HG02870 (cell line): ENCODE results near the gene OR6X1.
"Not testable (repeated sequence)": the region's sequence is repeated elsewhere in the genome, so short reads cannot be mapped to it uniquely, and the experiment has no call there.

Experiments
- ATAC-seq: cut with Tn5 transposase; IDR thresholded peaks from one replicate; pipeline ENCODE4 v1.9.1; 2021; ENCODE audit warnings: mild to moderate bottlenecking, moderate library complexity; ENCODE audit not compliant: unreplicated experiment

OR6X1 gene

DNA sequence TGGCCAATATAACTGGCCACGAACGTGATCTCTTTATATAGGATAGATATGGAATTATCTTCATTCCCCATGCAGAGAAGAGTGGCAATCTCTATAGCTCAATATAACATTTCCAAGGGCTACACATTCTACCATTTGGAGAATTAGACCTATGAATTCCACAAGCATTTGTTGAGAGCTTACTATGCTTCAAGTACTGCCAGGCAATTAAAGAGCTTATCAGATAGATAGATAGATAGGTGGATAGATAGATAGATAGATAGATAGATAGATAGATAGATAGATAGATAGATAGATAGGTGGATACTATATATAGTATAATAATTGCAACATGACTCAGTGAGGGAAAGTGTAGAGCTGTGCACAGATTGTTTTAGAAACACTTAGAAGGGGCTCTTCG, 1.5 kb upstream of the OR6X1 start:
- no peak for ATAC-seq

DNA sequence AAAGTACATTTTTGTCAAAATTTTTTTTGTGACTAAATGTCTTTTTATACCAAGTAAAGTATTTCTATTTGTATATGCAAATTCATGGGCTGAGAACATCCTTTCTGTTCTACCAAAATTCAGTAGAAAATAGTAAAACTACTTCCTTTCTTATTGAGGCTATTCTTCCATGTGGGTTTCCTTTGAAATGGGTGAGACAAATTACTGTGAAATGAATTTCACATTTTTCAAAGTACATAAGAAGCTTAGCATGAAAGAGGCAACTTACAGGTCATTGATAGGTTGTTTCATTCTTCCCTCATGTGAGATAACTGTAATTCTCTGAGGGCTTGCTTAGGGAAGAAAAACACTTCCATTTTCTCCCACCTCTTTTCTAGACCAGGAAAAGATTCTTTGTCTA, 1.0 kb upstream of the OR6X1 start:
- no peak for ATAC-seq

DNA sequence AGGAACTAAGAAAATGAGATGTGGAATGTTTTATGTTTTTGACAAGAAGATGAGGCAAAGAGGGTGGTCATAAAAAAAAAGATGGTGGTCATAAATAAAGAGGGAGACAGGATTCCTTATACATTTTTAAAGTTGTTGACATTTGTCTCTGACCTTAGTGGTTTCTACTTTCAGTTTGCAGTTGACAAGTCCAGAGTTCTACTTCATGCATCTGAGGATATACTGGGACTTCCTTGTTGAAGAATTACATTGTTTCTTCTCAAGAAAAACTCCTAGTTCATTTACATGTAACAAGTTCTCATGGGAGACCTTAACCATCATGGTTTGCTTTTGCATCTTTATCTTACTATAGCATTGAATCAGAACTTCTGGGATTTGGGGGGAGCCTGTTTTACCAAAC, 1.2 kb downstream of the OR6X1 start:
- ATAC-seq = peak; percentile 58

DNA sequence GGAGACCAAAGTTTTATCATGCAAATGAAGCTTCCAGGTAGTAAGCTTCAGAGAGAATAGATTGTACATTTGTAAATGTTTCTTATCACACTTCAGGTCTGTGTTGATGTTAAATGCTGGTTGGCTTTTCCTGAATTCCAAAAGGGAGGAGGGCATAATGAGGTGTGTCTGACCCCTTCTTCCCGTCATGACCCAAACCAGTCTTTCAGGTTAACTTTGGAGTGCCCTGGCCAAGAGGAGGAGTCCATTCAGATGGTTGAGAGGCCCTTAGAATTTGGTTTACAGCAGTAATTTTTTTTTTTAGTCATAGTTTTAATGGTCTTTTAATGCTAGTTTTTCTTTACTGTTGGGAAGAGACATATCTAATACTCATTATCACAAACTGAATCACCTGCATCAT, 2.5 kb downstream of the OR6X1 start:
- no peak for ATAC-seq

DNA sequence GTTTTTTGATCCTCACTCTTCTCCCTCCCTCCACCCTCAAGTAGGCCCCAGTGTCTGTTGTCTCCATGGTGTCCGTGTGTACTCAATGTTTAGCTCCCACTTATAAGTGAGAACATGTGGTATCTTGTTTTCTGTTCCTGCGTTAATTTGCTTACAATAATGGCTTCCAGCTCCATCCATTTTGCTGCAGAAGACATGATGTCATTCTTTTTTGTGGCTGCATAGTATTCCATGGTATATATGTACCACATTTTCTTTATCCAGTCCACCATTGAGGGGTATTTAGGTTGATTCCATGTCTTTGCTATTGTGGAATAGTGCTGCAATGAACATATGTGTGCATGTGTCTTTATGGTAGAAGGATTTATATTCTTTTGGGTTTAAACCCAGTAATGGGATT, 6.0 kb downstream of the OR6X1 start:
- ATAC-seq = not testable (repeated sequence)

DNA sequence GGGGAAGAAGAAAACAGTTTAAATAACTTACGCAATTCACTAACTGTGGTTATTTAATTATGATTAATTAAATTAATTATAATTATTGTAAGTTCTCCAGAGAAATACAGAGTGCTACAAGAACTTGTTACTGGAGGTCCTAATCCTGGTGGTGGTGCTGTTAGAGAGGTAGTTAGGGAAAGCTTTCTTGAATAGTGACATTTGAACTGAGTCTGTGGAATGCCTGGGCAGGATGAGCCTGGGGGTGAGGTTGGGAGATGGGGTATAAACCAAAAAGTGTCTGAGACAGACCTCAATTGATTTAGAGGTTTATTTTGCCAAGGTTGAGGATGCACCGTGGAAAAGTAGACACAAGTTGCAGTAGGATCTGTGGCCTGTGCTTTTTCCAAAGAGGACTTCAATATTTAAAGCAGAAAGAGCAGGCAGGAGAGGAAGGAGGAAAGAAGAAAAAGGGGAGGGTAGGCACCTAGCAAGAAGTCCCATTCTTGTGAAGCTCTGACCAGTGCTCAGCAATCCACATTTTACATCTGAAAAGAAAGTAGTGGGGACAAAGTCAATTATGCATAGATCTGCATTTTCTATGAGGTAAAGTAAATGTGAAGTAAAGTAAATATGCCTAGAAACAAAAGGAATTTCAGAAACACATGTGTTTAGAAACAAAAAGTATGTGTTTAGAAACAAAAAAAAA, 8.4 kb downstream of the OR6X1 start:
- no peak for ATAC-seq

DNA sequence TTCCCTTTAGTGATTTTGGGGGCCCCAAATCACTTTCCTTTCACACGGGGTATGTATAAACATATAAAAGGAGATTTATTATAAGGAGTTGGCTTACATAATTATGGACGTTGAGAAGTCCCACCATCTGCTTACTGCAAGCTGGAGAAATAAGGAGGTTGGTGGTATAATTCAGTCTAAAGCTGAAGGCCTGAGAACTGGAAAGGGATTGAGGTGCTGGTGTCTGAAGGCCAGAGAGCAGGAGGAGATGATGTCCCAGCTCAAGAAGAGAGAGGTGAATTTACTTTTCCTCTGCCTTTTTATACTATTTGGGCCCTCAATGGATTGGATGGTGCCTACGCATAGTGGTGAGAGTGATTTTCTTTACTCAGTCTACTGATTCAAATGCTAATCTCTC, 11.6 kb downstream of the OR6X1 start:
- ATAC-seq = no peak

DNA sequence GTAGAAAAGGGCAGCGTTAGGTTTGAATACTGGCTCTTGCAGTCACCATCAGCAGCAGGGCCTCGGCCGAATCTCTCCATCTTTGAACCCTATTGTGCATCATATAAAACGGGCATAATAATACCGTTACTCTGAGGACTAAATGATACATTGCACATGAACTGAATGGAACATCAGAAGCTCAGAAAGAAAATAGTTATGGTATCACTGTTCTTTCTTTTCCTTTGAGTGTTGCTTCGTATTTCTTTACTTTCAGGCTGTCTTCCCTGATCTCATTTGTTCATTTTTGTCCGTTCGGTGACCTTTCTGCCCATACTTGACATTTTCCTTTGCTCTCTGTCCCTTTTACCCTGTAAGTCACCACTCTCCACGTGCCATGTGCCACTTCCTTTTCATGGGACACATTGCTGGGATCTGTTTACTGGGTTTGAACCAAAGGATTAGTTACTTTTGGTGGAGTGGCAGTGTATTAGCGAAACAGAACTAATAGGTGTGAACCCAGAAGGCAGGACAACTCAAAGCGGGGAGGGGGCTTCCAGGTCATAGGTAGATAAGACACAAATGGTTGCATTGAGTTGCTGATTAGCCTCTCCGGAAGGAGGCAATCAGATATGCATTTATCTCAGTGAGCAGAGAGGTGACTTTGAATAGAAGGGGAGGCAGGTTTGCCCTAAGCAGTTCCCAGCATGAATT, 12.1 kb downstream of the OR6X1 start:
- ATAC-seq = no peak

DNA sequence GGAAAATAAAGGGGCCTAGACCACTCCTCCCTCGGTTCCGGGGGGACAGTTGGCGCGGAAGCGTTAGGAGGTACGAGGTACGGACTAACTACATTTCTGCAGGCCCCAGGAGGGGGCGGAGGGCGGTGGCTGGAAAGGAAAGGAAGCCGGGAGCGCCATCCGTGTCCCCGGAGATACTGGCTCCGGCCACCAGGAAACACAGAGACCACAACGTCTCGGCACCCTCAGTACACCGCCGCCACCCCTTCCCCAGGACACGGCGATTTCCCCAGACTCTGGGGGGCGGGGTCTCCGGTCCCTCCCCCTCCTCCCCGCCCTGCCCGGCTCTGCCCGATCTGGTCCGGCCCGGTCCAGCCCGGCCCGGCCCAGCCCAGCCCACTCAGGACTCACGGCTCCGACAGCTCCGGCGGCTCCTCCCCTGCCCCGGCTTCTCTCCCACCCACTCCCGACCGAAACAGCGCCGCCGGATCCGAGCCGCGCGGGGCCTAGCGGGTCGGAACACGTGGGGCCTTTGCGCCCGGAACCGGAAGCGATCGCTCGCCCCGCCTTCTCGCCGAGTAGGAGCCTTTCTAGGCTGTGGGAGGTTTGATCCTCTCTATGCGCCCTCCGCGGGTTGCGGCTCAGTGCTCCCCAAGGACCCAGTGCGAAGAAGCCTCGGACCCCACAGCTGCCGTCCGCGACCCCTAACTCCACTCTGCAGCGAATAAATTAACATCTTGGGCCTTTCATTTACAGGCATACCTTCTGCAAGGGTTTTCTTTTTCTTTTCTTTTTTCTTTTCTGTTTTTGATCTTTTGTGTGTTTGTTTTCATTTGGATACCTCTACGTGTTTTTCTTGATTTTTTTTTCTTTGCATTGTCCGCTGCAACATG, 12.9 kb downstream of the OR6X1 start, which contains the start of gene ZNF202:
Gene ZNF202 (minus strand): TSS at position 502 of the 872 bp plus-strand sequence. CDS start 10,772 bp downstream, outside the sequence.
- ATAC-seq = peak; percentile 97

DNA sequence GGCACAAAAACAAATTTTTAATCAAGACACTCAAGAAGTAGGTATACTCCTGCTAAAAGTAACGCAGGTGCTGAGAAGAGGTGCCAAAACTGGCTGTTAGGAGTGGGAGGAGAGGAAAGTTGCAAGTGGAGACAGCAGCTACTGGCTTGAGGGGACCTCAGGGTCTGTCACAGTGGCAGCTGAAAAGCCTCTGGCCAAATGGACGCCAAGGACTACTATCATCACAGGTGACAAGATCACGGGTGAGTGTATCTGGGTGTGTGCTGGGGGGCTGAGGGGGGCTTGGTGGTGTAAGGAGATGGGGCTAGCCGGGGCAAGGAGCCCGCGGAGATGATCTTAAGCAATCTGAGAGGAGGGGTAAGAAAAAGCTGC, 13.5 kb downstream of the OR6X1 start:
- ATAC-seq = peak; percentile 2

DNA sequence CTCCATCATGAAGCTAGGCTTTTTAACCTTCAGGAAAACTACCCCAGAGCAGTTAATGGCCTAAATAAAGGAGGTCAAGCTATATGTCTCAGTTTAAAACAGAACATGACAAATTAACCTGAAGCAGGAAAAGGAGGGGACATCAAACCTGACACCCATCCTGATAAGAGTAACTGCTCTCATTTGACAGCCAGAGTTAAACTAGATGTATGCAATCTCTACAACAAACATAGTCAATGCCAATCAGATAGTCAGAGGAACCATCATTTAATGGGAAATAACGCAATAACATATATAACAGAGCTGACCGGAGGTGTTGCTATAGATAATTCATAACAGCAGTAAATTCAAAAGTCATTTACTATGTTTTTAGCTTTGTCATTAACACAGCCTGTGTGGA, 15.9 kb downstream of the OR6X1 start:
- no peak for ATAC-seq

DNA sequence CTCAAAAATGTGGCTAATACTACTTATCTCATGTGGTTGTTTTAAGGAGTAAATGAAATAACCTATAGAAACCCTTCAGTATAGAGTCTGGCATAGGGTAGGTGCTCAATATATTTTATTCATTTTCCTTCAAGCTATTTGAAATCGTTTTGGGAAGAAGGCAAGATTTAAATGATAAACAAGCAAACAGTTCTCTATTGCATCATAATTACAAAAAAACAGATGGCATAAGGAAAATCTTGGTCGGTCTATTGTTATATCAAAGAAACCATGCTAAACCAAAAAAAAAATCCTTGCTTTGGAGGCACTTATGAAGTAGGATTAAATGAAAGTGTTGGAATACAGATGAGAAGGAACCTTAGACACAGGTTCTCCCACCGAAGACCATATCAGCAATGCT, 17.5 kb downstream of the OR6X1 start:
- ATAC-seq = no peak

DNA sequence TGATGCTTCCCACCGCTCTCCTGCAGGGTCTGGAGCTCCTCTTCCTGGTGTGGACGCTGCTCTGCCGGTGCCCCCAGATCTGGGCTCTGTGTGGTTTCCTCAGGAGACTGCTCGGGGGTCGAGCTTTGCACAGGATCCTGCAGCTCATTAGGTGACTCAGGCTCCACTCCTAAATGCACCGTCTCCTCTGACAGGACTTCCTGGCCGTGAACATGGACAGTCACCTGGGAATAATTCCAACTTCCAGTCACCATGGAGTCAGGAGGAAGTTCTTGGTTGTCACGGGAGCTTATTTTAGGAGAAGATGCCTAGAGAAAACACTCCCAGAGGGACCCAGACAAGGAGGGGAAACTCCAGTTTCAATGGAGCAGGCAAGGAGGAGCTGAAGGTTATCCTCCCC, 24.7 kb downstream of the OR6X1 start:
- ATAC-seq = no peak

DNA sequence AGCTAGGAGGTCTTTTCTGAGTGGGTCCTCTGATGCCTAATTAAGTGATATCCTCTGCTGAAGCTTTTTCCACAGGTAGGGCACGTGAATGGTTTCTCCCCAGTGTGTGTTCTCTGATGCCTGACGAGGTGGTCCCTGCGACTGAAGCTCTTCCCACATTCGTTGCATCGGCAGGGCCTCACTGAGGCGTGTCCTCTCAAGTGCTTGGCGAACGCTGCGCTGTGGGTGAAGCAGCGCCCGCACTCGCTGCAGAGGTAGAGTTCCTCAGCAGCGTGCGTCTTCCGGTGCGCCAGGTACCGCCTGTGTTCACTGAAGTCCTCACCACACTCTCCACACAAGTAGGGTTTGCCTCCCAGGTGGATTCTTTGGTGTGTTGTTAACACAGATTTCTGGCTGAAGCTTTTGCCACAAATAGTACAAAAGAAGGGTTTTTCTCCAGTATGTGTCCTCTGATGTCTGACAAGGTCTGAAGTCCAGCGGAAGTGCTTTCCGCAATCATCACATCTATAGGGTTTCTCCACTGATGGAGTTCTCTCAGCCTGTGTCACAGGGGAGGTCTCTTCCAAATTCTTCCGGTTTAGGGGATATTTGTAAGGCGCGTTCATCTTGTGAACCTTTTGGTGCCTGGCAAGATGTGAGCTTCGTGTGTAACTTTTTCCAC, 28.2 kb downstream of the OR6X1 start:
- no peak for ATAC-seq

DNA sequence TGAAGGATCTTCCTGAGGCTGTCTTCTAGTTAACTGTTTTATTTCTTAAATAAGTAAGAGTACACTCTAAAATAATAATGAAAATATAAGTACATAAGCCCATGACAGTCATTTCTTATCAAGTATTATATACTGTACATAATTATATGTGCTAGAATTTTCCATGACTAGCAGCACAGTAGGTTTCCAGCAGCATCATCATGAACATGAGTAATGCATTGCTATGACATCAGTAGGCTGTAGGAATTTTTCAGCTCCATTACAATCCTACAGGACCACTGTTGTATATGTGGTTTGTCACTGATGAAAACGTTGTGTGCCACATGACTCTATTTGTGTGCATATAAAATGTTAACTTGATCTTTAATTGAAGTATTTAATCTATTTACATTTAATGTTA, 34.9 kb downstream of the OR6X1 start:
- ATAC-seq = no peak

DNA sequence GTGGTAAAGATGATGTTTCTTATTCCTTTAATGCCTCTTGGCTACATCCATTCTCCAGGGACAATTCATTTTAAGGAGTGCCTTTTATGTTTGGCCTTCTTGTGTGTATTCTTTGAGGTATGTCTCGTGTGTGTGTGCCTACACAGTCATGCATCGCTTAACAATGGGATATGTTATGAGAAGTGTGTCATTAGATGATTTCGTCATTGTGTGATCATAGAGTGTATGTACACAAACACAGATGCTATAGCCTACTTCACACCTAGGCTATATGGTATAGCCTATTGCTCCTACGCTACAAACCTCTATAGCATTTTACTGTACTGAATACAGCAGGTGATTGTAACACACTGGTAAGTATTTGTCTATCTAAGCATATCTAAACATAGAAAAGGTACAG, 35.8 kb downstream of the OR6X1 start:
- ATAC-seq = no peak

DNA sequence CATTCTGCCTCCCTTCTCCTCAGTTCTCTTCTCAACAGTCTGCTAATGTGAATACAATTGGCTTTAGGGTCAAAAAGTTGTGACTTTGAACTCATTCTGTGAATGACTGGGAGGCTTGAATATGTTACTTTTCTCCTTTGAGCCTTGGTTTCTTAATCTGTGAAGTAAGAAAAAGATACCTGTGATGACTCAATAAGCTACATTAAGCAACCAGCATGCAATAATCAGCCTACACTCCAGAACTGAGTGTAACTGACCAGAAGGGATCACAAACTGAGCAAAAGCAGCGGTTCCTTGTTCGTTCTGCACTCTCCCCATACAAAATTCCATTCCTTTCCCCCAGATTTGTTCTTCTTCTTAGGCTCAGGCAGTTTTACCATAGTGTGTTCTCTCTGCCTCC, 36.3 kb downstream of the OR6X1 start:
- peak; percentile 37 for ATAC-seq

DNA sequence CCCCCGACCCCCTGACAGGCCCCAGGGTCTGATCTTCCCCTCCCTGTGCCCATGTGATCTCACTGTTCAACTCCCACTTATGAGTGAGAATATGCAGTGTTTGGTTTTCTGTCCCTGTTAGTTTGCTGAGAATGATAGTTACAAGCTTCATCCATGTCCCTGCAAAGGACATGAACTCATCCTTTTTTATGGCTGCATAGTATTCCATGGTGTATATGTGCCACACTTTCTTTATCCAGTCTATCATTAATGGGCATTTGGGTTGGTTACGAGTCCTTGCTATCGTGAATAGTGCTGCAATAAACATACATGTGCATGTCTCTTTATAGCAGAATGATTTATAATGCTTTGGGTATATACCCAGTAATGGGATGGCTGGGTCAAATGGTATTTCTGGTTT, 41.7 kb downstream of the OR6X1 start:
- not testable (repeated sequence) for ATAC-seq

DNA sequence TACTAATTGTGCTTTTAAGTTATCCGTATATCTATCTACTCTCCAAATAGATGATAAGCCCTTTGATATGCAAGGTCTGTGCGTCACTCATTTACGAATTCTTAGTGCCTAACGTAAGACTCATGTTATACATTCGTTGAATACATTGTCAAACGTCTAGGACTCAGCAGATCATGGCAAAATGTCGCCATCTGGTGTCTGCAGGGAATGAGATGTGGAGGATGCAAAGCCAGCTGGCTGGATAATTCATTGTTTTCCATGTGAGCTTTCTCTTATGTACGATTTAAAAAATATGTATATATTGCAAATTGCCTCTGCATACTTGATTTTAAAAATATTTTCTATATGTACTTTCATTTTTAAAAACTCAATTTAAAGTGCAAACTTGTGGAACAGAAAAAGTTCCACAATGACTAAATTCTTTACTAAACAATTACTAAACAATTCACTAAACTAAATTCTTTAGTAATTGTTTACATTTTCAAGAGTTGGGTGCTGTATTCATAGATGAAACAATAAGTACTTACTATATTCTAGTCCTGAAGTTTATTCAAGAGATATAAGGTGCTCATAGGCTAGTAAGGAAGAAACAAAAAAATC, 46.6 kb downstream of the OR6X1 start:
- no peak for ATAC-seq

DNA sequence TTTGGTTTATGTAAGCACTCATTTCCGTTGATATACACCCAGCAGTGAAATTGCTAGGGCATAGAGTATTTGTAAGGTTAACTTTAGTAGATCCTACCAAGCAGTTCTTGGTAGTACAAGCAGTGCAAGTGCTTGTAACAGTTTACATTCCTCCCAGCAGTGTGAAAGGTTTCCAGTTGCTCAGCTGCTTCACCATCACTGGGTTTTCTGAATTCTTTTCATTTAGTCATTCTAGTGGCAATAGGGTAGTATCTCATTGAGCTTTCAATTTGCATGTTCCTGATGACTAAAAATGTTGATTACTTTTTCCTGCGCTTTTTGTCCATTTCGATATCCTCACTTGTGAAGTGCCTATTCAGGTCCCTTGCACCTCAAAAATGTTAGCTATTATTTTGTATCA, 47.1 kb downstream of the OR6X1 start:
- ATAC-seq = no peak

DNA sequence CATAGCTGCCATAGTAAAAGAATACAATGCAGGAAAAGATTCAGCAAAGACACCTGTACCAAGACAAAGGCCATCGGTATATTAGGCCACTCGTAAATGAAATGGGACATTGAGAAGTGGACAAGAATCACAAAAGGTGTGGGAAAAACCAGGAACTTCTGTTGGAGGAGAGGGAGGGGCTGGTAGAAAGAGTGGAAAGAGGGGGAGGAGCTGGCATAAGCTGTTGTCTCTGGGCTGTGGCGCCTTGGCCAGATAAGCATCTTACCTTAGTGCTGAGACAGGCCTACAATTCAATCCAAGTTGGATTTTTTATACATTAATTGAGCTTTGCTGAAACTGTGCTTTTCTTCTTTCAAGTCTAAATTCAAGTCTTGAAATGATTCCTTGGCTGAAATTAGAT, 50.0 kb downstream of the OR6X1 start:
- no peak for ATAC-seq
